ENCODE measurements around the gene MYEOV.

GRCh38 chr11:69325446-69325845 is 31.5 kb downstream of the MYEOV start:
- TF ChIP-seq CTCF (IDR thresholded peaks at IDR 0.05) (no peak), EP300 (IDR thresholded peaks at IDR 0.05) (no peak), POLR2A (IDR thresholded peaks at IDR 0.05) (no peak), POLR2AphosphoS5 (IDR thresholded peaks at IDR 0.05) (no peak)
